ENCODE results near the gene GIMAP1.
"Not testable (repeated sequence)": the region's sequence is repeated elsewhere in the genome, so short reads cannot be mapped to it uniquely, and the experiment has no call there.

GIMAP1 gene

GRCh38 chr7:150716368-150716767 lies at the start of gene GIMAP1:
Gene GIMAP1, plus strand, starts transcription at chr7:150716613. Its CDS starts 2,435 bp downstream, at chr7:150719048.
- TF ChIP-seq, protein P1, sequence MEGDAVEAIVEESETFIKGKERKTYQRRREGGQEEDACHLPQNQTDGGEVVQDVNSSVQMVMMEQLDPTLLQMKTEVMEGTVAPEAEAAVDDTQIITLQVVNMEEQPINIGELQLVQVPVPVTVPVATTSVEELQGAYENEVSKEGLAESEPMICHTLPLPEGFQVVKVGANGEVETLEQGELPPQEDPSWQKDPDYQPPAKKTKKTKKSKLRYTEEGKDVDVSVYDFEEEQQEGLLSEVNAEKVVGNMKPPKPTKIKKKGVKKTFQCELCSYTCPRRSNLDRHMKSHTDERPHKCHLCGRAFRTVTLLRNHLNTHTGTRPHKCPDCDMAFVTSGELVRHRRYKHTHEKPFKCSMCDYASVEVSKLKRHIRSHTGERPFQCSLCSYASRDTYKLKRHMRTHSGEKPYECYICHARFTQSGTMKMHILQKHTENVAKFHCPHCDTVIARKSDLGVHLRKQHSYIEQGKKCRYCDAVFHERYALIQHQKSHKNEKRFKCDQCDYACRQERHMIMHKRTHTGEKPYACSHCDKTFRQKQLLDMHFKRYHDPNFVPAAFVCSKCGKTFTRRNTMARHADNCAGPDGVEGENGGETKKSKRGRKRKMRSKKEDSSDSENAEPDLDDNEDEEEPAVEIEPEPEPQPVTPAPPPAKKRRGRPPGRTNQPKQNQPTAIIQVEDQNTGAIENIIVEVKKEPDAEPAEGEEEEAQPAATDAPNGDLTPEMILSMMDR (IDR thresholded peaks at IDR 0.05; ENCODE audit: low read length, missing control alignments): no peak
- DNase-seq (ENCODE audit: low read depth): no peak
- H3K4me3 ChIP-seq (replicated peaks; ENCODE audit: low read depth, low read length): no peak within 1 kb of the TSS

- H3K4me3 ChIP-seq (replicated peaks; ENCODE audit: low read depth, low read length): no peak overlapping the region
- DNase-seq (ENCODE audit: low read depth): no peak
- TF ChIP-seq, protein P1 (IDR thresholded peaks at IDR 0.05; ENCODE audit: low read length, missing control alignments): no peak
Observed at GRCh38 chr7:150668472-150668911, 47.9 kb upstream of the GIMAP1 start.

- no peak for DNase-seq (ENCODE audit: low read depth)
- H3K4me3 ChIP-seq (replicated peaks; ENCODE audit: low read depth, low read length): no peak overlapping the region
- TF ChIP-seq, protein P1 (IDR thresholded peaks at IDR 0.05; ENCODE audit: low read length, missing control alignments): no peak
Observed at GRCh38 chr7:150668977-150669376, 47.4 kb upstream of the GIMAP1 start.

- not testable (repeated sequence) for DNase-seq (ENCODE audit: low read depth); H3K4me3 ChIP-seq (replicated peaks; ENCODE audit: low read depth, low read length)
Observed at GRCh38 chr7:150671798-150672585, 44.4 kb upstream of the GIMAP1 start.

DNA sequence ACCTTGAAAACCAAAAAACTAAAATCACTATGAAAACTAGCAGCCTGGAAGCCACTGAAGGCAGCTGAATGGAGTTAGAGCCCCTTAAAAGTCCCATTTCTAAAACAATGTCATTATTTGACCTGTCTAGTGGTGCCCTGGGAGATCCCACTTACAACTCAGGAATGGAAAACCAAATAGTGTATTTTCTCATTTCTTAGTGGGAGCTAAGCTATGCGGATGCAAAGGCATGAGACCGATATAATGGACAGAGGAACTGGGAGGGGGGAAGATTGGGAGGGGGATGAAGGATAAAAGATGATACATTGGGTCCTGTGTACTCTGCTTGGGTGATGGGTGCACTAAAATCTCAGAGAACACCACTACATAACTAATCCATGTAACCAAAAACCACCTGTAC lies 40.7 kb upstream of the GIMAP1 start:
- TF ChIP-seq, protein P1 (IDR thresholded peaks at IDR 0.05; ENCODE audit: low read length, missing control alignments): no peak
- no peak for DNase-seq (ENCODE audit: low read depth)
- no peak overlapping the region for H3K4me3 ChIP-seq (replicated peaks; ENCODE audit: low read depth, low read length)

GRCh38 chr7:150676276-150676675 lies 40.1 kb upstream of the GIMAP1 start:
- not testable (repeated sequence) for H3K4me3 ChIP-seq (replicated peaks; ENCODE audit: low read depth, low read length); DNase-seq (ENCODE audit: low read depth)

GRCh38 chr7:150676854-150677253 lies 39.6 kb upstream of the GIMAP1 start:
- H3K4me3 ChIP-seq (replicated peaks; ENCODE audit: low read depth, low read length); DNase-seq (ENCODE audit: low read depth): not testable (repeated sequence)

DNA sequence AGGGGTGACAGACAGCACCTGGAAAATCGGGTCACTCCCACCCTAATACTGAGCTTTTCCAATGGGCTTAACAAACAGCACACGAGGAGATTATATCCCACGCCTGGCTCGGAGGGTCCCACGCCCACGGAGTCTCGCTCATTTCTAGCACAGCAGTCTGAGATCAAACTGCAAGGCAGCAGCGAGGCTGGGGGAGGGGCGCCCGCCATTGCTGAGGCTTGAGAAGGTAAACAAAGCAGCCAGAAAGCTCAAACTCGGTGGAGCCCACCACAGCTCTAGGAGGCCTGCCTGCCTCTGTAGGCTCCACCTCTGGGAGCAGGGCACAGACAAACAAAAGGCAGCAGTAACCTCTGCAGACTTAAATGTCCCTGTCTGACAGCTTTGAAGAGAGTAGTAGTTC lies 37.8 kb upstream of the GIMAP1 start:
- DNase-seq (ENCODE audit: low read depth); H3K4me3 ChIP-seq (replicated peaks; ENCODE audit: low read depth, low read length): not testable (repeated sequence)

DNA sequence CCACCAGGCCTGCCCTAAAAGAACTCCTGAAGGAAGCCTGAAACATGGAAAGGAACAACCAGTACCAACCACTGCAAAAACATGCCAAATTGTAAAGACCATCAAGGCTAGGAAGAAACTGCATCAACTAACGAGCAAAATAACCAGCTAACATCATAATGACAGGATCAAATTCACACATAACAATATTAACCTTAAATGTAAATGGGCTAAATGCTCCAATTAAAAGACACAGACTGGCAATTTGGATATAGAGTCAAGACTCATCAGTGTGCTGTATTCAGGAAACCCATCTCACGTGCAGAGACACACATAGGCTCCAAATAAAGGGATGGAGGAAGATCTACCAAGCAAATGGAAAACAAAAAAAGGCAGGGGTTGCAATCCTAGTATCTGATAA lies 36.0 kb upstream of the GIMAP1 start:
- not testable (repeated sequence) for H3K4me3 ChIP-seq (replicated peaks; ENCODE audit: low read depth, low read length); DNase-seq (ENCODE audit: low read depth)
